IMR-90 (cell line): ENCODE measurements around the gene CRACR2B. TPM values are rescaled to one million over a fixed set of nuclear protein-coding genes. Genes with fewer than 3 reads are reported as not detected.

ENCODE experiments used
- ATAC-seq: fragments of 200-7000 bp; cut with Tn5 transposase; 2 replicates; pipeline ENCODE4 v1.9.1; 2020; ENCODE audit warnings: low read depth, mild to moderate bottlenecking, moderate library complexity
- BruUV-seq: library from RNA; stranded (reverse); fragments of 400-500 nt; replicated peaks from 2 replicates; lab custom pipeline; 2021; lab: Mats Ljungman, UMichigan
- CTCF ChIA-PET: fragments of 300-600 bp; formaldehyde crosslinking; extraction: SDS; loops from one replicate; lab custom pipeline; 2021; ENCODE audit warnings: antibody characterized with exemption; lab: Yijun Ruan, JAX
- POLR2A ChIA-PET: fragments of 300-600 bp; sonication (Branson Sonifier 250); formaldehyde crosslinking; loops from one replicate; lab custom pipeline; 2022; ENCODE audit warnings: antibody characterized with exemption; ENCODE audit not compliant: unreplicated experiment; lab: Charles Lee
- DNase-seq: peaks from one replicate; pipeline ENCODE4 v3.0.0; 2013
- H2AFZ ChIP-seq: replicated peaks from 2 replicates; pipeline ENCODE3; 2013; ENCODE audit warnings: low read length, mild to moderate bottlenecking; ENCODE audit not compliant: poor library complexity
- H2AK5ac ChIP-seq: 2 replicates; pipeline ENCODE4 v1.6.1; 2013; ENCODE audit warnings: low read depth, low read length, inconsistent platforms
- H2AK9ac ChIP-seq: replicated peaks from 2 replicates; pipeline ENCODE3; 2013; ENCODE audit warnings: mild to moderate bottlenecking, low read depth, low read length, moderate library complexity; ENCODE audit not compliant: poor library complexity
- H2BK120ac ChIP-seq: 2 replicates; pipeline ENCODE4 v1.6.1; 2013; ENCODE audit warnings: low read depth, low read length, inconsistent platforms
- H2BK15ac ChIP-seq: 3 replicates; pipeline ENCODE4 v1.6.1; 2013; ENCODE audit warnings: low read depth, low read length, inconsistent platforms
- H2BK20ac ChIP-seq: 2 replicates; pipeline ENCODE4 v1.6.1; 2013; ENCODE audit warnings: low read depth, mild to moderate bottlenecking, inconsistent platforms, low read length, moderate library complexity
- H2BK5ac ChIP-seq: 2 replicates; pipeline ENCODE4 v1.6.1; 2013; ENCODE audit warnings: mild to moderate bottlenecking, low read depth, low read length, inconsistent platforms; ENCODE audit not compliant: poor library complexity, severe bottlenecking
- H3K14ac ChIP-seq: replicated peaks from 2 replicates; pipeline ENCODE4 v1.6.1; 2013; ENCODE audit warnings: low read depth, low read length, inconsistent platforms
- H3K18ac ChIP-seq: 2 replicates; pipeline ENCODE4 v1.6.1; 2013; ENCODE audit warnings: low read depth, low read length, control low read depth
- H3K23ac ChIP-seq: 2 replicates; pipeline ENCODE4 v1.6.1; 2013; ENCODE audit warnings: low read depth, low read length, inconsistent platforms
- H3K27ac ChIP-seq: 2 replicates; pipeline ENCODE4 v1.5.1; 2013; ENCODE audit warnings: mild to moderate bottlenecking, control low read depth, low read length; ENCODE audit not compliant: insufficient read depth
- H3K27me3 ChIP-seq: 2 replicates; pipeline ENCODE4 v1.6.1; 2013; ENCODE audit warnings: low read length; ENCODE audit not compliant: control insufficient read depth, insufficient read depth
- H3K36me3 ChIP-seq: 2 replicates; pipeline ENCODE4 v1.6.1; 2013; ENCODE audit warnings: low read length, mixed read lengths; ENCODE audit not compliant: control insufficient read depth, insufficient read depth
- H3K4ac ChIP-seq: 2 replicates; pipeline ENCODE4 v1.6.1; 2013; ENCODE audit warnings: low read depth, low read length, inconsistent platforms
- H3K4me1 ChIP-seq: 2 replicates; pipeline ENCODE4 v1.6.1; 2013; ENCODE audit warnings: low read length, mixed read lengths; ENCODE audit not compliant: control insufficient read depth, insufficient read depth
- H3K4me2 ChIP-seq: 2 replicates; pipeline ENCODE4 v1.6.1; 2013; ENCODE audit warnings: low read depth, mild to moderate bottlenecking, control low read depth, low read length, moderate library complexity
- H3K4me3 ChIP-seq: 2 replicates; pipeline ENCODE4 v1.5.1; 2013; ENCODE audit warnings: low read depth, mild to moderate bottlenecking, control low read depth, low read length, moderate library complexity; ENCODE audit not compliant: insufficient read depth
- H3K56ac ChIP-seq: 2 replicates; pipeline ENCODE4 v1.6.1; 2013; ENCODE audit warnings: low read length, inconsistent platforms; ENCODE audit not compliant: insufficient read depth; ENCODE audit errors: extremely low read depth
- H3K79me1 ChIP-seq, 2 experiments: 2 replicates each; pipeline ENCODE4 v1.6.1; 2013; ENCODE audit warnings: low read length in 2 of 2, inconsistent platforms in 1 of 2, low read depth in 1 of 2
- H3K9ac ChIP-seq: 2 replicates; pipeline ENCODE4 v1.6.1; 2013; ENCODE audit warnings: low read depth, low read length, control low read depth
- H3K9me1 ChIP-seq: 2 replicates; pipeline ENCODE4 v1.6.1; 2013; ENCODE audit warnings: low read length, inconsistent platforms; ENCODE audit not compliant: insufficient read depth
- H3K9me3 ChIP-seq: 2 replicates; pipeline ENCODE4 v1.6.1; 2013; ENCODE audit warnings: low read length; ENCODE audit not compliant: control insufficient read depth, insufficient read depth
- H4K20me1 ChIP-seq: 2 replicates; pipeline ENCODE4 v1.6.1; 2013; ENCODE audit warnings: low read length, inconsistent platforms; ENCODE audit not compliant: insufficient read depth
- H4K5ac ChIP-seq: 2 replicates; pipeline ENCODE4 v1.6.1; 2013; ENCODE audit warnings: mild to moderate bottlenecking, low read depth, low read length, control low read depth
- H4K8ac ChIP-seq, 2 experiments: 2 replicates each; pipeline ENCODE4 v1.6.1; 2013; ENCODE audit warnings: low read depth in 2 of 2, low read length in 2 of 2, control low read depth in 1 of 2, inconsistent platforms in 1 of 2
- H4K91ac ChIP-seq: 2 replicates; pipeline ENCODE4 v1.6.1; 2013; ENCODE audit warnings: low read depth, low read length, inconsistent platforms; ENCODE audit not compliant: insufficient read depth
- BHLHE40 ChIP-seq: fragments of 150-350 bp; IDR thresholded peaks from 2 replicates; pipeline ENCODE4 v1.6.1; 2016; ENCODE audit warnings: mild to moderate bottlenecking, low read depth, low read length
- CEBPB ChIP-seq: IDR thresholded peaks from 2 replicates; pipeline ENCODE4 v1.6.1; 2012; ENCODE audit warnings: low read depth, low read length, improper control_type of control experiment
- CTCF ChIP-seq: conservative IDR thresholded peaks from 2 replicates; pipeline ENCODE4 v1.5.1; 2012; ENCODE audit warnings: mild to moderate bottlenecking, low read depth, low read length, improper control_type of control experiment
- ELK1 ChIP-seq: fragments of 150-350 bp; IDR thresholded peaks from 2 replicates; pipeline ENCODE4 v1.6.1; 2016; ENCODE audit warnings: low read depth, mild to moderate bottlenecking, low read length, moderate library complexity, borderline replicate concordance
- MAFK ChIP-seq: IDR thresholded peaks from 2 replicates; pipeline ENCODE4 v1.6.1; 2012; ENCODE audit warnings: low read depth, low read length, improper control_type of control experiment
- MAZ ChIP-seq: IDR thresholded peaks from 2 replicates; pipeline ENCODE4 v1.6.1; 2012; ENCODE audit warnings: low read depth, mild to moderate bottlenecking, low read length, improper control_type of control experiment, moderate library complexity, borderline replicate concordance
- MXI1 ChIP-seq: IDR thresholded peaks from 2 replicates; pipeline ENCODE4 v1.6.1; 2012; ENCODE audit warnings: low read depth, mild to moderate bottlenecking, low read length, moderate library complexity, borderline replicate concordance
- NFE2L2 ChIP-seq: fragments of 150-350 bp; IDR thresholded peaks from 2 replicates; pipeline ENCODE4 v1.6.1; 2016; ENCODE audit warnings: low read depth, mild to moderate bottlenecking, low read length
- POLR2A ChIP-seq: IDR thresholded peaks from 2 replicates; pipeline ENCODE4 v1.6.1; 2012; ENCODE audit warnings: mild to moderate bottlenecking, low read depth, low read length
- RAD21 ChIP-seq: IDR thresholded peaks from 2 replicates; pipeline ENCODE4 v1.6.1; 2012; ENCODE audit warnings: low read length, improper control_type of control experiment
- RFX5 ChIP-seq: IDR thresholded peaks from 2 replicates; pipeline ENCODE4 v1.8.0; 2012; ENCODE audit warnings: low read depth, mild to moderate bottlenecking, low read length, moderate library complexity
- SMC3 ChIP-seq: fragments of 150-350 bp; IDR thresholded peaks from 2 replicates; pipeline ENCODE4 v1.6.1; 2016; ENCODE audit warnings: low read depth, mild to moderate bottlenecking, antibody characterized with exemption, low read length, moderate library complexity
- WGBS, 2 experiments: methylation state at CpG; one replicate each; pipeline versions ENCODE4 v1.1.5 to v1.1.7; 2013; ENCODE audit warnings: missing lambda C conversion rate in 2 of 2; ENCODE audit not compliant: insufficient read length in 1 of 2; ENCODE audit errors: extremely low coverage in 2 of 2; 5-methylcytosine and 5-hydroxymethylcytosine counted together
- dilution Hi-C: fragments of 300-500 bp; cut with HindIII; formaldehyde crosslinking; loops from one replicate; pipeline ENCODE4 v1.14.3; 2018; ENCODE audit warnings: low sequenced_read_pairs; ENCODE audit not compliant: unreplicated experiment
- in situ Hi-C: fragments of 300-500 bp; cut with MboI; formaldehyde crosslinking; loops from 3 replicates; pipeline ENCODE4 v1.14.3; 2019; ENCODE audit warnings: low sequenced_read_pairs, inconsistent platforms, mixed read lengths
- intact Hi-C: fragments of 100-400 bp; cut with micrococcal nuclease; formaldehyde crosslinking; loops from 2 replicates; pipeline ENCODE4 v1.10.0; 2022
- polyA plus RNA-seq, 3 experiments: library from polyadenylated mRNA; depleted of rRNA; stranded (reverse); fragments of >200 nt; gene quantifications; 2 replicates each; pipeline ENCODE4 v1.2.3, GENCODE V29; 2012; ENCODE audit warnings: low replicate concordance in 1 of 3
- total RNA-seq: library from RNA; depleted of rRNA; stranded (reverse); fragments of >200 nt; gene quantifications from 2 replicates; pipeline ENCODE4 v1.2.3, GENCODE V29; 2012
- TF ChIP-seq, protein P1 (sequence below): fragments of 150-350 bp; IDR thresholded peaks from 2 replicates; pipeline ENCODE4 v1.6.1; 2017; ENCODE audit warnings: mild to moderate bottlenecking, antibody characterized with exemption, low read length, low read depth

Gene CRACR2B
- total and polyA plus RNA-seq, 2 of the 4 experiments (the other 2 are of a cell fraction): 0.54 to 2.5 TPM

DNA sequence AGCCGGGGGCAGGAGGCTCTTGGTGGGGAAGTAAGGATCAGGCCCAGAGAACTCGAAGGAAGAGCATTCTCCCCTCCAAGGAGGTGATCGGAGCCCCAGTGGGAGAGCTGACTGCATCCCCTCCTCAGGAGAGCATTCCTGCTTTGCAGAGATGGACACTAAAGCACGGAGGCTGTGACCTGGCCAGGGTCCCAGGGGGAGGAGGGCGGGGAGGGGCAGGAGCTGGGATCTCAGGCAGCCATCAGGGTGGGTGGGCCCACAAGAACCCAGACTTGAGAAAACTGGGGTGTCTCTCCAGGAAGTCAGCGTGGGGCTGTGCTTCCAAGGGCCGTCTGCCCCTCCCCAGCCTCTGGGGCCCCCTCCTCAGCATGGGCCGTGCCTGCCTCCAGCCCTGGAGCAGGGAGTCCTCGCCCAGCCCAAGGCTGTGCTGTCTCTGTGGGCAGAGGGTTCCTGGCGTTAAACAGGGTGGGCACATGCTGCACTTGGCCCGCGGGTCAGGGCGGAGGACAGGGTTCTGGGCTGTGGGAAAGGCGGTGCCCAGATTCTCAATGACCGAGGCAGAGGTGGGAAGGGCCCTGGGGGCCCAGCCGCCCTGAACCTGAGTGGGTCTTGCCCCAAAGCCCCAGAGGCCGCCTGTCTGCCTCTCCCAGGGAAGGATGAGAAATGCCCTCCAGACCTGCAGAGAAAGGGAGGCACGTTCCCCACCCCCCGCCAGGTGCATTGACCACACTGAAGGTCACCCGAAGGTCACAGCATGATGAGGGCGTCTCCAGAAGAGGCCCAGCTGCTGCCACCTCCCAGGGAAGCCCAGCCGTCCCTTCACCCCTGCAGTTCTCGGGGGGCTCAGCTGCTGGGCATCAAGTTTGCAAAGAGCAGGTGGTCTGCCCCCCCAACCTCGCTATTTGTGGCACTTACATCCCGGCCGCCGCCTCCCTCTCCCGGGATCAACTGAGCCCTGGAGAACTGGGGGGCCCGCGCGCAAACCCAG lies 38.5 kb upstream of the CRACR2B start:
- ChIA-PET POLR2A (no interaction called here), CTCF (no interaction called here)
- H2AK5ac ChIP-seq: no peak overlapping the region; the same call in 1 of the 2 replicates
- no peaks in the 10 kb centered on the region for H3K9me3 ChIP-seq
- peaks cover 19% of the 10 kb centered on the region; the same call in 1 of the 2 replicates for H3K36me3 ChIP-seq
- no peak overlapping the region for H2BK120ac ChIP-seq
- H3K4me2 ChIP-seq: peak overlapping the region; percentile 44; the same call in 1 of the 2 replicates
- H3K9ac ChIP-seq: no peak overlapping the region
- H4K5ac ChIP-seq: no peak overlapping the region
- H2AFZ ChIP-seq: peak overlapping the region; percentile 53
- no peak overlapping the region for H4K91ac ChIP-seq
- in situ Hi-C loops: no loop called here
- ATAC-seq (no peak; the same call in 1 of the 2 replicates), DNase-seq (no peak)
- no peak overlapping the region for H3K56ac ChIP-seq
- H3K4me3 ChIP-seq: no peak overlapping the region; the same call in 1 of the 2 replicates
- H3K27ac ChIP-seq: no peak overlapping the region
- no peaks in the 10 kb centered on the region for H3K27me3 ChIP-seq
- H3K79me1 ChIP-seq: peaks cover 0 to 8% of the 10 kb centered on the region in 2 experiments; a peak in 2 of 4 replicates
- no peak overlapping the region for H2BK15ac ChIP-seq
- H3K23ac ChIP-seq: no peak overlapping the region
- no peaks in the 10 kb centered on the region; the same call in 1 of the 2 replicates for H4K20me1 ChIP-seq
- intact Hi-C loops: no loop called here
- H2BK20ac ChIP-seq: no peak overlapping the region
- no peak overlapping the region for H3K14ac ChIP-seq
- H3K4me1 ChIP-seq: peaks cover 5% of the 10 kb centered on the region
- dilution Hi-C loops: no loop called here
- BruUV-seq: no TSS peak
- H2AK9ac ChIP-seq: peak overlapping the region; percentile 7
- H4K8ac ChIP-seq: no peak overlapping the region
- no peak overlapping the region for H3K4ac ChIP-seq
- H3K18ac ChIP-seq: no peak overlapping the region
- H2BK5ac ChIP-seq: no peak overlapping the region
- no peaks in the 10 kb centered on the region for H3K9me1 ChIP-seq
- 46% methylated on average over 10 of the region's 31 CpGs; no CpG with 5 or more reads in 1 of the 2 experiments for WGBS, 2 experiments
- TF ChIP-seq CTCF (no peak), RFX5 (no peak), MAZ (no peak), BHLHE40 (no peak), MAFK (no peak), MXI1 (no peak), RAD21 (no peak), SMC3 (no peak), CEBPB (no peak), ELK1 (no peak), NFE2L2 (no peak), POLR2A (no peak)
- TF ChIP-seq, protein P1, sequence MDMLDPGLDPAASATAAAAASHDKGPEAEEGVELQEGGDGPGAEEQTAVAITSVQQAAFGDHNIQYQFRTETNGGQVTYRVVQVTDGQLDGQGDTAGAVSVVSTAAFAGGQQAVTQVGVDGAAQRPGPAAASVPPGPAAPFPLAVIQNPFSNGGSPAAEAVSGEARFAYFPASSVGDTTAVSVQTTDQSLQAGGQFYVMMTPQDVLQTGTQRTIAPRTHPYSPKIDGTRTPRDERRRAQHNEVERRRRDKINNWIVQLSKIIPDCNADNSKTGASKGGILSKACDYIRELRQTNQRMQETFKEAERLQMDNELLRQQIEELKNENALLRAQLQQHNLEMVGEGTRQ: no peak
